GM12878 (cell line): ENCODE results near the gene DDX42. TPM values are rescaled to one million over a fixed set of nuclear protein-coding genes. Genes with fewer than 3 reads are reported as not detected.

Experiments
- ATAC-seq: fragments of 200-7000 bp; cut with Tn5 transposase; 3 replicates; pipeline ENCODE4 v1.9.1; 2020; ENCODE audit warnings: mild to moderate bottlenecking, moderate library complexity
- BruUV-seq: library from RNA; stranded (reverse); fragments of 400-500 nt; replicated peaks from 2 replicates; lab custom pipeline; 2021; lab: Mats Ljungman, UMichigan
- CTCF ChIA-PET: fragments of 300-600 bp; sonication (Branson Sonifier 250); formaldehyde crosslinking; extraction: SDS; loops from one replicate; lab custom pipeline; 2021; ENCODE audit warnings: inconsistent platforms; lab: Yijun Ruan, JAX
- POLR2A ChIA-PET: fragments of 350-600 bp; formaldehyde crosslinking; extraction: SDS; loops from one replicate; lab custom pipeline; 2021; ENCODE audit warnings: inconsistent platforms; lab: Charles Lee
- RAD21 ChIA-PET: fragments of 300-600 bp; sonication (Branson Sonifier 250); formaldehyde crosslinking; loops from one replicate; lab custom pipeline; 2023; ENCODE audit warnings: antibody characterized with exemption; ENCODE audit not compliant: unreplicated experiment; lab: Charles Lee
- SMC1A ChIA-PET: fragments of 300-600 bp; sonication (Branson Sonifier 250); formaldehyde crosslinking; loops from one replicate; lab custom pipeline; 2023; ENCODE audit not compliant: unreplicated experiment, uncharacterized antibody; lab: Charles Lee
- DNase-seq: peaks from one replicate; pipeline ENCODE4 v3.0.0-alpha.2; 2011; ENCODE audit warnings: low read depth, low spot score
- FAIRE-seq: peaks from 3 replicates; lab custom pipeline; 2011; peaks lifted over from hg19 to GRCh38; lab: Jason Lieb, UNC
- H2AFZ ChIP-seq: 2 replicates; pipeline ENCODE4 v1.6.0; 2011; ENCODE audit warnings: low read depth, low read length, control low read depth; ENCODE audit not compliant: control insufficient read depth
- H3K27ac ChIP-seq: 2 replicates; pipeline ENCODE4 v1.5.1; 2011; ENCODE audit warnings: control low read depth; ENCODE audit not compliant: control insufficient read depth, insufficient read depth
- H3K27me3 ChIP-seq, 2 experiments: replicated peaks in 1 of 2; 2 replicates each; pipeline versions ENCODE4 v1.6.0 to v1.6.1; 2011; ENCODE audit warnings: low read length in 1 of 2; ENCODE audit not compliant: control insufficient read depth in 2 of 2, insufficient read depth in 2 of 2
- H3K36me3 ChIP-seq, 2 experiments: 2 replicates each; pipeline ENCODE4 v1.5.1; 2011; ENCODE audit warnings: low read length in 1 of 2; ENCODE audit not compliant: control insufficient read depth in 2 of 2, insufficient read depth in 2 of 2
- H3K4me1 ChIP-seq: 2 replicates; pipeline ENCODE4 v1.6.1; 2011; ENCODE audit warnings: mild to moderate bottlenecking, low read length, moderate library complexity, mixed read lengths; ENCODE audit not compliant: control insufficient read depth, insufficient read depth
- H3K4me2 ChIP-seq: 2 replicates; pipeline ENCODE4 v1.6.0; 2011; ENCODE audit warnings: control low read depth; ENCODE audit not compliant: control insufficient read depth, insufficient read depth
- H3K4me3 ChIP-seq: fragments of 200-600 bp; sonication (generic); 2 replicates; pipeline ENCODE4 v1.5.1; 2016
- H3K79me2 ChIP-seq: 2 replicates; pipeline ENCODE4 v1.6.0; 2011; ENCODE audit warnings: low read length; ENCODE audit not compliant: control insufficient read depth, insufficient read depth
- H3K9ac ChIP-seq: 2 replicates; pipeline ENCODE4 v1.8.0; 2011; ENCODE audit warnings: low read length, control low read depth, mixed read lengths; ENCODE audit not compliant: control insufficient read depth, insufficient read depth
- H3K9me3 ChIP-seq: replicated peaks from 3 replicates; pipeline ENCODE4 v1.5.1; 2011; ENCODE audit warnings: mild to moderate bottlenecking, low read length; ENCODE audit not compliant: control insufficient read depth, insufficient read depth
- H4K20me1 ChIP-seq: 2 replicates; pipeline ENCODE4 v1.6.0; 2011; ENCODE audit not compliant: control insufficient read depth, insufficient read depth
- CHD2 ChIP-seq: IDR thresholded peaks from 2 replicates; pipeline ENCODE4 v1.6.1; 2011; ENCODE audit warnings: low read depth, low read length, improper control_type of control experiment, borderline replicate concordance
- CUX1 ChIP-seq: IDR thresholded peaks from 2 replicates; pipeline ENCODE4 v1.6.1; 2012; ENCODE audit warnings: improper control_type of control experiment, low read depth, low read length; ENCODE audit not compliant: insufficient replicate concordance
- E2F8 ChIP-seq: fragments of 450-650 bp; IDR thresholded peaks from 2 replicates; pipeline ENCODE4 v1.6.1; 2018; ENCODE audit warnings: mild to moderate bottlenecking, low read depth, moderate library complexity; ENCODE audit not compliant: partially characterized antibody
- HDAC6 ChIP-seq: fragments of 200-600 bp; sonication (generic); IDR thresholded peaks from one replicate; pipeline ENCODE4 v1.8.0; 2017; ENCODE audit warnings: antibody characterized with exemption; ENCODE audit not compliant: unreplicated experiment
- NBN ChIP-seq: fragments of 450-650 bp; IDR thresholded peaks from 2 replicates; pipeline ENCODE4 v1.6.1; 2016
- TCF12 ChIP-seq: IDR thresholded peaks from 2 replicates; pipeline ENCODE4 v1.6.1; 2011; ENCODE audit warnings: low read depth, mild to moderate bottlenecking, low read length
- WGBS: methylation state at CpG from one replicate; pipeline ENCODE4 v1.1.6; 2016; ENCODE audit warnings: low lambda C conversion rate; ENCODE audit not compliant: insufficient replicate concordance, insufficient coverage; ENCODE audit errors: missing lambda C conversion rate; 5-methylcytosine and 5-hydroxymethylcytosine counted together
- in situ Hi-C: fragments of 300-500 bp; cut with MboI; formaldehyde crosslinking; loops from 9 replicates; pipeline ENCODE4 v1.14.3; 2018; ENCODE audit warnings: mixed read lengths
- intact Hi-C: fragments of 100-400 bp; cut with micrococcal nuclease; formaldehyde crosslinking; loops from one replicate; pipeline ENCODE4 v1.14.2; 2022; ENCODE audit not compliant: unreplicated experiment
- polyA plus RNA-seq, 11 experiments: library from polyadenylated mRNA; depleted of rRNA in 4 of 11; unstranded in 6 of 11; stranded (reverse) in 5 of 11; fragments of >200 nt; fragmentation: Nextera tagmentation in 4 of 11; fragmentation: Illumina TruSeq in 1 of 11; extraction: Ambion mirVana in 4 of 11; extraction: Trizol in 1 of 11; gene quantifications; 1 replicate in 1 of 11; 2 replicates in 10 of 11; pipeline versions ENCODE4 v1.2.1 to v1.2.3, GENCODE V29; 2011 to 2016; ENCODE audit warnings: inconsistent platforms in 2 of 11, missing spikeins in 2 of 11, low read depth in 1 of 11
- total RNA-seq, 4 experiments: library from RNA; depleted of rRNA in 3 of 4; stranded (reverse); fragments of >200 nt in 3 of 4; fragmentation: Illumina TruSeq in 1 of 4; extraction: Trizol in 1 of 4; gene quantifications; 2 replicates each; pipeline versions ENCODE4 v1.2.1 to v1.2.3, GENCODE V29; 2013 to 2021

The DDX42 gene
- total and polyA plus RNA-seq, 10 of the 15 experiments (the other 5 are each of a cell fraction or from before 2014, with no cell fraction given) = 14.6 to 147 (median 65.3) TPM

DNA sequence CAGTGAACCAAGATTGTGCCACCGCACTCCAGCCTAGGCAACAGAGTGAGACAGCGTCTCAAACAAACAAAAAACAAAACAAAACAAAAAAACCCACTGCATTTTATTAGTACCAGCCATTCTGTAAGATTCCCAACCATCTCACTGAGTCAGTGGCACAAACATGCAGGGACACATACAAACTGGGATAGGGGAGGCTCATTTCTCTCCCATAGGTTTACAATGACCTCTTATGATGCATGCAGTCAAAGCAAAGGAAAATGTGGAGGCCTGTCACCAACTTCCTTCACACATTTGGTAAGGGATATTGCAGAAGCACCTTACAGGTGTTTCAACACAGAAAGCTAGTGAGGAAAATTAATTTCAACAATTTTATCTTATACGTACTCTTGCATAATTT is 19.9 kb upstream of the DDX42 start:
- Histone ChIP-seq H3K9ac (no peak overlapping the region), H3K9me3 (no peaks in the 10 kb centered on the region), H3K79me2 (no peaks in the 10 kb centered on the region), H2AFZ (no peak overlapping the region), H3K4me3 (no peak overlapping the region), H3K27ac (no peak overlapping the region), H3K36me3 (peaks cover 5 to 32% of the 10 kb centered on the region in 2 experiments), H4K20me1 (no peaks in the 10 kb centered on the region), H3K4me1 (peaks cover 4% of the 10 kb centered on the region; the same call in 1 of the 2 replicates), H3K4me2 (no peak overlapping the region), H3K27me3 (no peaks in the 10 kb centered on the region)
- ChIA-PET RAD21 (no interaction called here), POLR2A (interaction anchor here (0.6 to 0.7 kb wide), 2 partner anchors 89 to 146 kb away, joined by 5 to 7 read pairs; no protein-coding TSS in a partner anchor), SMC1A (interaction anchor here (1.9 kb wide), 1 partner anchor 22 kb away, joined by 5 read pairs; no protein-coding TSS in a partner anchor), CTCF (no interaction called here)
- FAIRE-seq (no peak), DNase-seq (no peak), ATAC-seq (no peak)
- intact Hi-C loops (no loop called here), in situ Hi-C loops (no loop called here)
- TF ChIP-seq HDAC6 (no peak), NBN (no peak), CUX1 (no peak), TCF12 (no peak), CHD2 (no peak), E2F8 (no peak)
- WGBS = 100% methylated on average over 3 of the region's 3 CpGs
- BruUV-seq = no TSS peak
